H1 (cell line): ENCODE results near the gene SNED1. TPM values are rescaled to one million over a fixed set of nuclear protein-coding genes. Genes with fewer than 3 reads are reported as not detected.

Source experiments
- CTCF ChIA-PET: fragments of 300-600 bp; sonication (Branson Sonifier 250); formaldehyde crosslinking; loops from one replicate; lab custom pipeline; 2021; ENCODE audit not compliant: partially characterized antibody; lab: Charles Lee
- POLR2A ChIA-PET: fragments of 300-600 bp; sonication (Branson Sonifier 250); formaldehyde crosslinking; loops from one replicate; lab custom pipeline; 2021; ENCODE audit warnings: inconsistent platforms; ENCODE audit not compliant: partially characterized antibody; lab: Charles Lee
- DNase-seq, 2 experiments: peaks; one replicate each; pipeline versions ENCODE4 v3.0.0 to v3.0.0-alpha.2; 2010 to 2022; ENCODE audit warnings: low spot score in 2 of 2, low read depth in 1 of 2, mixed read lengths in 1 of 2
- FAIRE-seq: peaks from 2 replicates; lab custom pipeline; 2011; peaks lifted over from hg19 to GRCh38; lab: Jason Lieb, UNC
- H2AFZ ChIP-seq: 2 replicates; pipeline ENCODE4 v1.8.1; 2012; ENCODE audit warnings: low read length, inconsistent platforms
- H2AK5ac ChIP-seq: 2 replicates; pipeline ENCODE4 v1.6.1; 2013; ENCODE audit warnings: low read depth, low read length
- H2BK120ac ChIP-seq: replicated peaks from 2 replicates; pipeline ENCODE3; 2013; ENCODE audit warnings: low read depth, low read length, inconsistent platforms
- H2BK12ac ChIP-seq: 2 replicates; pipeline ENCODE4 v1.6.1; 2013; ENCODE audit warnings: low read depth, low read length
- H2BK15ac ChIP-seq: 2 replicates; pipeline ENCODE4 v1.6.1; 2013; ENCODE audit warnings: low read length
- H2BK20ac ChIP-seq: 2 replicates; pipeline ENCODE4 v1.6.1; 2013; ENCODE audit warnings: low read length
- H2BK5ac ChIP-seq: 2 replicates; pipeline ENCODE4 v1.6.1; 2013; ENCODE audit warnings: low read depth, low read length
- H3K14ac ChIP-seq: 2 replicates; pipeline ENCODE4 v1.6.1; 2013; ENCODE audit warnings: inconsistent platforms; ENCODE audit not compliant: insufficient read length
- H3K18ac ChIP-seq: 2 replicates; pipeline ENCODE4 v1.6.1; 2013; ENCODE audit warnings: low read length; ENCODE audit errors: extremely low read depth
- H3K23ac ChIP-seq: 2 replicates; pipeline ENCODE4 v1.6.1; 2013; ENCODE audit warnings: inconsistent platforms; ENCODE audit not compliant: insufficient read length
- H3K23me2 ChIP-seq: 2 replicates; pipeline ENCODE4 v1.6.1; 2013; ENCODE audit warnings: low read depth, low read length
- H3K27ac ChIP-seq: 2 replicates; pipeline ENCODE4 v1.6.1; 2011; ENCODE audit warnings: low read depth, low read length, inconsistent platforms
- H3K27me3 ChIP-seq, 4 experiments: replicated peaks in 1 of 4; 1 replicate in 1 of 4; 2 replicates in 3 of 4; pipeline versions ENCODE4 v1.6.1 to v1.8.1; 2011 to 2013; ENCODE audit warnings: low read length in 3 of 4, mild to moderate bottlenecking in 3 of 4, inconsistent platforms in 2 of 4, mixed read lengths in 2 of 4, moderate library complexity in 1 of 4; ENCODE audit not compliant: control insufficient read depth in 3 of 4, insufficient read depth in 3 of 4; ENCODE audit errors: extremely low read depth in 1 of 4
- H3K36me3 ChIP-seq, 4 experiments: 2 replicates each; pipeline versions ENCODE4 v1.6.1 to v1.8.1; 2011 to 2013; ENCODE audit warnings: mild to moderate bottlenecking in 4 of 4, low read length in 3 of 4, moderate library complexity in 2 of 4, control low read depth in 1 of 4, inconsistent platforms in 1 of 4; ENCODE audit not compliant: insufficient read depth in 4 of 4, control insufficient read depth in 2 of 4
- H3K4ac ChIP-seq: replicated peaks from 2 replicates; pipeline ENCODE3; 2013; ENCODE audit warnings: low read length, low read depth, mixed read lengths, inconsistent platforms; ENCODE audit not compliant: insufficient read length
- H3K4me1 ChIP-seq, 4 experiments: replicated peaks in 1 of 4; 1 replicate in 1 of 4; 2 replicates in 3 of 4; pipeline versions ENCODE4 v1.6.1 to v1.8.1; 2011 to 2013; ENCODE audit warnings: low read length in 3 of 4, inconsistent platforms in 2 of 4, mixed read lengths in 1 of 4; ENCODE audit not compliant: insufficient read depth in 4 of 4, control insufficient read depth in 3 of 4
- H3K4me2 ChIP-seq, 2 experiments: 2 replicates each; pipeline versions ENCODE4 v1.6.1 to v1.8.1; 2011 to 2013; ENCODE audit warnings: low read depth in 2 of 2, low read length in 2 of 2, control low read depth in 1 of 2, inconsistent platforms in 1 of 2, mild to moderate bottlenecking in 1 of 2; ENCODE audit not compliant: insufficient read depth in 1 of 2
- H3K4me3 ChIP-seq, 4 experiments: fragments of 200-600, 300-600 bp in 1 of 4; sonication (generic), shearing (Covaris generic), sonication (Bioruptor Twin) in 1 of 4; 2 replicates each; pipeline versions ENCODE4 v1.5.1 to v1.8.1; 2011 to 2016; ENCODE audit warnings: low read length in 4 of 4, low read depth in 3 of 4, control low read depth in 2 of 4, inconsistent platforms in 2 of 4, mild to moderate bottlenecking in 2 of 4, mixed read lengths in 1 of 4, moderate library complexity in 1 of 4; ENCODE audit not compliant: insufficient read depth in 2 of 4; ENCODE audit errors: extremely low read depth in 1 of 4
- H3K56ac ChIP-seq: replicated peaks from 2 replicates; pipeline ENCODE3; 2013; ENCODE audit warnings: low read depth, mild to moderate bottlenecking, mixed read lengths, low read length, inconsistent platforms; ENCODE audit not compliant: insufficient read length
- H3K79me1 ChIP-seq: 2 replicates; pipeline ENCODE4 v1.6.1; 2013; ENCODE audit warnings: low read depth, low read length, control low read depth
- H3K79me2 ChIP-seq, 2 experiments: 2 replicates each; pipeline versions ENCODE4 v1.6.1 to v1.8.1; 2012 to 2013; ENCODE audit warnings: low read length in 2 of 2, mild to moderate bottlenecking in 2 of 2, inconsistent platforms in 1 of 2; ENCODE audit not compliant: insufficient read depth in 2 of 2, control insufficient read depth in 1 of 2
- H3K9ac ChIP-seq, 4 experiments: replicated peaks in 1 of 4; 1 replicate in 1 of 4; 2 replicates in 3 of 4; pipeline versions ENCODE4 v1.6.1 to v1.8.1; 2011 to 2013; ENCODE audit warnings: low read depth in 3 of 4, low read length in 3 of 4, control low read depth in 2 of 4, mild to moderate bottlenecking in 2 of 4, moderate library complexity in 2 of 4, inconsistent platforms in 1 of 4; ENCODE audit errors: extremely low read depth in 1 of 4
- H3K9me3 ChIP-seq, 2 experiments: 2 replicates each; pipeline versions ENCODE4 v1.6.1 to v1.8.1; 2012 to 2013; ENCODE audit warnings: mild to moderate bottlenecking in 2 of 2, moderate library complexity in 2 of 2, control low read depth in 1 of 2, inconsistent platforms in 1 of 2, low read depth in 1 of 2, low read length in 1 of 2, mixed read lengths in 1 of 2; ENCODE audit not compliant: insufficient read depth in 2 of 2
- H4K20me1 ChIP-seq, 2 experiments: replicated peaks in 1 of 2; 2 replicates each; pipeline versions ENCODE3 to v1.8.1; 2011 to 2013; ENCODE audit warnings: inconsistent platforms in 2 of 2, low read length in 2 of 2, mild to moderate bottlenecking in 1 of 2; ENCODE audit not compliant: insufficient read depth in 2 of 2, control insufficient read depth in 1 of 2
- H4K5ac ChIP-seq: 2 replicates; pipeline ENCODE4 v1.6.1; 2013; ENCODE audit warnings: low read length, low read depth, mixed read lengths, inconsistent platforms; ENCODE audit not compliant: insufficient read length
- H4K8ac ChIP-seq: 2 replicates; pipeline ENCODE4 v1.8.0; 2013; ENCODE audit warnings: mild to moderate bottlenecking, moderate library complexity, low read length, inconsistent platforms; ENCODE audit not compliant: insufficient read depth; ENCODE audit errors: extremely low read depth
- H4K91ac ChIP-seq: replicated peaks from 2 replicates; pipeline ENCODE3; 2013; ENCODE audit warnings: low read length, mixed read lengths, inconsistent platforms; ENCODE audit not compliant: insufficient read length
- CBX5 ChIP-seq: fragments of 300-800, 300-1000 bp; sonication (generic); IDR thresholded peaks from 2 replicates; pipeline ENCODE4 v1.7.1; 2016; ENCODE audit warnings: antibody characterized with exemption, low read length, low read depth
- CEBPB ChIP-seq: IDR thresholded peaks from 2 replicates; pipeline ENCODE4 v1.6.1; 2012; ENCODE audit warnings: low read depth, low read length
- CHD1 ChIP-seq: IDR thresholded peaks from 2 replicates; pipeline ENCODE4 v1.6.1; 2012; ENCODE audit warnings: low read depth, low read length, improper control_type of control experiment
- CHD2 ChIP-seq: IDR thresholded peaks from 2 replicates; pipeline ENCODE4 v1.6.1; 2012; ENCODE audit warnings: low read length, improper control_type of control experiment
- EP300 ChIP-seq, 2 experiments: IDR thresholded peaks; 1 replicate in 1 of 2; 2 replicates in 1 of 2; pipeline ENCODE4 v1.6.1; 2011 to 2012; ENCODE audit warnings: low read depth in 2 of 2, low read length in 2 of 2, mild to moderate bottlenecking in 2 of 2, borderline replicate concordance in 1 of 2, inconsistent platforms in 1 of 2, moderate library complexity in 1 of 2
- FOSL1 ChIP-seq: IDR thresholded peaks from 2 replicates; pipeline ENCODE4 v1.6.1; 2011; ENCODE audit warnings: mild to moderate bottlenecking, low read depth, low read length, moderate library complexity; ENCODE audit not compliant: insufficient read depth
- NRF1 ChIP-seq: IDR thresholded peaks from 2 replicates; pipeline ENCODE4 v1.6.1; 2011; ENCODE audit warnings: mild to moderate bottlenecking, low read depth, low read length, improper control_type of control experiment
- RAD21 ChIP-seq, 2 experiments: IDR thresholded peaks in 1 of 2; conservative IDR thresholded peaks in 1 of 2; 2 replicates each; pipeline ENCODE4 v1.6.1; 2011; ENCODE audit warnings: low read depth in 2 of 2, low read length in 2 of 2, improper control_type of control experiment in 1 of 2, inconsistent platforms in 1 of 2, mild to moderate bottlenecking in 1 of 2, moderate library complexity in 1 of 2
- RBBP5 ChIP-seq: IDR thresholded peaks from 2 replicates; pipeline ENCODE4 v1.7.1; 2012; ENCODE audit warnings: low read depth, mild to moderate bottlenecking, inconsistent platforms, low read length, moderate library complexity, borderline replicate concordance
- SP2 ChIP-seq: IDR thresholded peaks from 2 replicates; pipeline ENCODE4 v1.6.1; 2012; ENCODE audit warnings: mild to moderate bottlenecking, low read length, inconsistent platforms
- TCF12 ChIP-seq: IDR thresholded peaks from 2 replicates; pipeline ENCODE4 v1.6.1; 2011; ENCODE audit warnings: low read depth, mild to moderate bottlenecking, low read length
- WGBS, 2 experiments: shearing (Covaris generic) in 1 of 2; methylation state at CpG; one replicate each; pipeline versions ENCODE4 v1.1.6 to v1.1.7; 2013 to 2015; ENCODE audit warnings: low lambda C conversion rate in 2 of 2, mixed read lengths in 2 of 2, inconsistent platforms in 1 of 2, low coverage in 1 of 2, missing lambda C conversion rate in 1 of 2; ENCODE audit not compliant: insufficient replicate concordance in 2 of 2, insufficient coverage in 1 of 2, insufficient read length in 1 of 2; ENCODE audit errors: extremely low coverage in 1 of 2, missing lambda C conversion rate in 1 of 2; 5-methylcytosine and 5-hydroxymethylcytosine counted together
- polyA plus RNA-seq, 7 experiments: library from polyadenylated mRNA; depleted of rRNA in 3 of 7; stranded (reverse) in 5 of 7; unstranded in 2 of 7; fragments of >200 nt in 5 of 7; fragments of 200-250 nt in 2 of 7; gene quantifications; 1 replicate in 5 of 7; 2 replicates in 1 of 7; 4 replicates in 1 of 7; pipeline versions ENCODE4 v1.2.1 to v1.2.3, GENCODE V29; 2011 to 2013; ENCODE audit warnings: missing spikeins in 2 of 7, mixed read lengths in 2 of 7
- total RNA-seq: library from RNA; stranded (reverse); fragmentation: NEBNext Ultra II Directional; extraction: Animal tissue kit (Norgen Biotek cat#: 25700); gene quantifications from 2 replicates; pipeline ENCODE4 v1.2.1, GENCODE V29; 2021
- TF ChIP-seq, protein P1 (sequence below): IDR thresholded peaks from 2 replicates; pipeline ENCODE4 v1.6.1; 2012; ENCODE audit warnings: inconsistent platforms
- TF ChIP-seq, protein P2 (sequence below): IDR thresholded peaks from 2 replicates; pipeline ENCODE4 v1.6.1; 2011; ENCODE audit warnings: low read length, improper control_type of control experiment

SNED1 gene
- total and polyA plus RNA-seq, 2 of the 8 experiments (the other 6 are each of a cell fraction or from before 2014, with no cell fraction given): 1.9 TPM

DNA sequence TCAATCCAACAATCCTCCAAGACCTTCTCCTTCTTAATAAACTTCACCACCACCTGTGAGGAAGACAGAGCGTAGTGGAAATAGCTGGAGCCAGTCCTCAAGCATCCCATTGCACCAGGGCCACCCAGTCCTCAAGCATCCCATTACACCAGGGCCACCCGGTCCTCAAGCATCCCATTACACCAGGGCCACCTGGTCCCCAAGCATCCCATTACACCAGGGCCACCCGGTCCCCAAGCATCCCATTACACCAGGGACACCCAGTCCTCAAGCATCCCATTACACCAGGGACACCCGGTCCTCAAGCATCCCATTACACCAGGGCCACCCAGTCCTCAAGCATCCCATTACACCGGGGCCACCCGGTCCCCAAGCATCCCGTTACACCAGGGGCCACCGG lies 116.9 kb downstream of the SNED1 start:
- Histone ChIP-seq H2BK120ac (no peak overlapping the region), H3K4me2 (no peak overlapping the region), H2BK15ac (no peak overlapping the region), H3K4me1 (no peaks in the 10 kb centered on the region), H4K5ac (no peak overlapping the region), H3K23me2 (no peaks in the 10 kb centered on the region), H3K79me1 (no peaks in the 10 kb centered on the region), H3K4me3 (no peak overlapping the region), H3K23ac (no peak overlapping the region), H3K18ac (no peak overlapping the region), H3K27me3 (no peaks in the 10 kb centered on the region), H3K27ac (no peak overlapping the region), H2BK12ac (no peak overlapping the region), H2AFZ (no peak overlapping the region), H3K36me3 (peaks cover 0 to 13% (median 4%) of the 10 kb centered on the region in 4 experiments; a peak in 3 of 8 replicates), H4K91ac (no peak overlapping the region), H3K9me3 (no peaks in the 10 kb centered on the region), H2AK5ac (no peak overlapping the region), H3K79me2 (no peaks in the 10 kb centered on the region), H2BK5ac (no peak overlapping the region), H3K56ac (no peak overlapping the region), H3K14ac (no peak overlapping the region), H3K4ac (no peak overlapping the region), H4K8ac (no peak overlapping the region), H3K9ac (no peak overlapping the region), H4K20me1 (peaks cover 3 to 6% of the 10 kb centered on the region in 2 experiments), H2BK20ac (no peak overlapping the region)
- DNase-seq: no peak
- 94% methylated on average over 8 of the region's 8 CpGs; no CpG with 5 or more reads in 1 of the 2 experiments for WGBS, 2 experiments
- FAIRE-seq: no peak
- ChIA-PET POLR2A (no interaction called here), CTCF (no interaction called here)
- TF ChIP-seq, protein P1, sequence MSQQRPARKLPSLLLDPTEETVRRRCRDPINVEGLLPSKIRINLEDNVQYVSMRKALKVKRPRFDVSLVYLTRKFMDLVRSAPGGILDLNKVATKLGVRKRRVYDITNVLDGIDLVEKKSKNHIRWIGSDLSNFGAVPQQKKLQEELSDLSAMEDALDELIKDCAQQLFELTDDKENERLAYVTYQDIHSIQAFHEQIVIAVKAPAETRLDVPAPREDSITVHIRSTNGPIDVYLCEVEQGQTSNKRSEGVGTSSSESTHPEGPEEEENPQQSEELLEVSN: no peak
- no peak for TF ChIP-seq CHD1
- TF ChIP-seq FOSL1: no peak
- TF ChIP-seq CEBPB: no peak
- no peak for TF ChIP-seq RAD21 (IDR thresholded peaks at IDR 0.05 in 1 of 2, conservative IDR thresholded peaks at IDR 0.05 in 1 of 2; ENCODE audit: low read depth in 2 of 2, low read length in 2 of 2)
- no peak for TF ChIP-seq RBBP5
- TF ChIP-seq CBX5: no peak
- TF ChIP-seq, protein P2, sequence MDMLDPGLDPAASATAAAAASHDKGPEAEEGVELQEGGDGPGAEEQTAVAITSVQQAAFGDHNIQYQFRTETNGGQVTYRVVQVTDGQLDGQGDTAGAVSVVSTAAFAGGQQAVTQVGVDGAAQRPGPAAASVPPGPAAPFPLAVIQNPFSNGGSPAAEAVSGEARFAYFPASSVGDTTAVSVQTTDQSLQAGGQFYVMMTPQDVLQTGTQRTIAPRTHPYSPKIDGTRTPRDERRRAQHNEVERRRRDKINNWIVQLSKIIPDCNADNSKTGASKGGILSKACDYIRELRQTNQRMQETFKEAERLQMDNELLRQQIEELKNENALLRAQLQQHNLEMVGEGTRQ: no peak
- no peak for TF ChIP-seq NRF1
- TF ChIP-seq SP2: no peak
- no peak for TF ChIP-seq TCF12
- no peak for TF ChIP-seq EP300 (IDR thresholded peaks at IDR 0.05; ENCODE audit: borderline replicate concordance in 1 of 2, low read depth in 2 of 2, low read length in 2 of 2)
- TF ChIP-seq CHD2: no peak
